Neutrophil (primary cell): ENCODE results near the gene DIP2A.

Experiments used
- H3K27ac ChIP-seq: fragments of 200-600 bp; sonication (generic); 2 replicates; pipeline ENCODE4 v1.5.1; 2016; ENCODE audit warnings: mild to moderate bottlenecking, moderate library complexity
- H3K27me3 ChIP-seq: fragments of 200-600 bp; sonication (generic); 2 replicates; pipeline ENCODE4 v1.6.0; 2016; ENCODE audit warnings: mild to moderate bottlenecking
- H3K36me3 ChIP-seq: fragments of 200-600 bp; sonication (generic); 2 replicates; pipeline ENCODE4 v1.5.1; 2017
- H3K4me1 ChIP-seq, 2 experiments: fragments of 200-600 bp in 1 of 2; sonication (generic) in 1 of 2; 1 replicate in 1 of 2; 2 replicates in 1 of 2; pipeline versions ENCODE4 v1.5.1 to v1.6.1; 2013 to 2016; ENCODE audit warnings: low read depth in 1 of 2, low read length in 1 of 2, mild to moderate bottlenecking in 1 of 2, moderate library complexity in 1 of 2; ENCODE audit not compliant: control insufficient read depth in 1 of 2, insufficient read depth in 1 of 2
- H3K4me3 ChIP-seq, 2 experiments: fragments of 200-600 bp in 1 of 2; sonication (generic) in 1 of 2; 1 replicate in 1 of 2; 2 replicates in 1 of 2; pipeline ENCODE4 v1.5.1; 2013 to 2016; ENCODE audit warnings: low read depth in 1 of 2, low read length in 1 of 2, mild to moderate bottlenecking in 1 of 2, moderate library complexity in 1 of 2
- H3K9me3 ChIP-seq: fragments of 200-600 bp; sonication (generic); 2 replicates; pipeline ENCODE4 v1.5.1; 2016
- TF ChIP-seq, protein P1 (sequence below): fragments of 200-600 bp; sonication (generic); IDR thresholded peaks from 2 replicates; pipeline ENCODE4 v1.5.1; 2016; ENCODE audit warnings: antibody characterized with exemption

DIP2A gene

DNA sequence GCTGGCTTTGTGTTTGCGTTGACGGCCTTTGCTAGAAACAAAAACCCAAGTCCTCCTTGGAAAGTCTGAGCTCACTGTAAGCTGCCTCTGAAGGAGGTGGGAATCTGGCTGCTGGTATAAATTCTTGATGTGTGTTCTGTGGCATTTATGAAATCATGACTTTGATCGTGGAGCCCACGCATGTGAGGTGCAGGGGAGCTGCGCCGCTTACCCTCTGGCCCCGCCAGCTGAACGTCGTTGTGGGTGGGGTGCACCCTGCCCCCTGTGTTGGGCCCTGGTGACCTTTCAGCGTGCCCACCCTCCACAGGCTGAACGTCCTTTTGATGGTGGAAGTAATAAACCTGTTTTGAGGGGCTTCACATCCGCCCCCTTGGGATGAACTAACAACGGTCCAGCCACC, 21.2 kb upstream of the DIP2A start:
- peaks cover 76% of the 10 kb centered on the region for H3K36me3 ChIP-seq
- no peak overlapping the region for H3K4me3 ChIP-seq
- H3K9me3 ChIP-seq, result no peaks in the 10 kb centered on the region
- no peaks in the 10 kb centered on the region for H3K4me1 ChIP-seq
- H3K27me3 ChIP-seq, result no peaks in the 10 kb centered on the region
- no peak overlapping the region for H3K27ac ChIP-seq
- TF ChIP-seq, protein P1, sequence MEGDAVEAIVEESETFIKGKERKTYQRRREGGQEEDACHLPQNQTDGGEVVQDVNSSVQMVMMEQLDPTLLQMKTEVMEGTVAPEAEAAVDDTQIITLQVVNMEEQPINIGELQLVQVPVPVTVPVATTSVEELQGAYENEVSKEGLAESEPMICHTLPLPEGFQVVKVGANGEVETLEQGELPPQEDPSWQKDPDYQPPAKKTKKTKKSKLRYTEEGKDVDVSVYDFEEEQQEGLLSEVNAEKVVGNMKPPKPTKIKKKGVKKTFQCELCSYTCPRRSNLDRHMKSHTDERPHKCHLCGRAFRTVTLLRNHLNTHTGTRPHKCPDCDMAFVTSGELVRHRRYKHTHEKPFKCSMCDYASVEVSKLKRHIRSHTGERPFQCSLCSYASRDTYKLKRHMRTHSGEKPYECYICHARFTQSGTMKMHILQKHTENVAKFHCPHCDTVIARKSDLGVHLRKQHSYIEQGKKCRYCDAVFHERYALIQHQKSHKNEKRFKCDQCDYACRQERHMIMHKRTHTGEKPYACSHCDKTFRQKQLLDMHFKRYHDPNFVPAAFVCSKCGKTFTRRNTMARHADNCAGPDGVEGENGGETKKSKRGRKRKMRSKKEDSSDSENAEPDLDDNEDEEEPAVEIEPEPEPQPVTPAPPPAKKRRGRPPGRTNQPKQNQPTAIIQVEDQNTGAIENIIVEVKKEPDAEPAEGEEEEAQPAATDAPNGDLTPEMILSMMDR, result no peak

DNA sequence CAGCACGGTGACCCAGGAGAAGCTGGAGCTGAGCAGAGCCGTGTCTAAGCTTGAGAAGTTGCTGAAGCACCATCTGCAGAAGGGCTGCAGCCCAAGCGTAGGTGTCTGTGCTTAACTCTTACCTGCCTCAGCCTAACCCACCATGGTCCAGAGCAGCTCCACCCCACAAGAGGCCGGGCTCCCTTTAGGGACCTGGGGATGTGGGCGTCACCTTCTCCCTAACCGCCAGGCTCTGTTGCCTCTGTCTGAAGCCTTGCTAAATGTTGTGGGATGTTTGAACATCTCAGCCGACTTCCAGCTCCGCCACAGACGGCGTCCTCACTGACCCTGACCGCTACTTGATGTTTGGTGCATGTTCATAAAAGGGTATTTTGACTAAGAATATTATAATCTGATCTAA, 20.4 kb upstream of the DIP2A start:
- TF ChIP-seq, protein P1, result no peak
- H3K27ac ChIP-seq, result no peak overlapping the region
- peaks cover 82% of the 10 kb centered on the region for H3K36me3 ChIP-seq
- no peaks in the 10 kb centered on the region for H3K4me1 ChIP-seq
- no peaks in the 10 kb centered on the region for H3K9me3 ChIP-seq
- H3K4me3 ChIP-seq, result no peak overlapping the region
- H3K27me3 ChIP-seq, result no peaks in the 10 kb centered on the region

DNA sequence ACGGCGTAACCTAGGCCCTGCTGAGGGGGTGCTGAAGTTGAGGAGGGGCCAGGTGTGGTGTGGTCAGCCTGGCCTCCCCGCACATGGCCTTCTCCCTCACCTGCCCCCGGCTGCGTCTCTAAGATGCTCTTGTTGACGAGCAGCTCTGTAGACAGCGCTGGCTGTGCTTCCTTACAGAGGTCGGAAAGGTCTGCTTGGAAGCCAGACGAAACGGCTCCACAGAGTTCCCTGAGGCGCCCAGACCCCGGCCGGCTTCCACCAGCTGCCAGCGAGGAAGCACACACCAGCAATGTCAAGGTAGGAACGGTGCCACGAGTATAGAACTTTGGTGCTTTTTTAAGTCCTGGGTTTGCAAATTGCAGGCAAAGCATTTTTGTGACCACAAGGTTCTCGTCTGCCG, 18.8 kb upstream of the DIP2A start:
- H3K4me1 ChIP-seq, result no peaks in the 10 kb centered on the region
- TF ChIP-seq, protein P1, result no peak

DNA sequence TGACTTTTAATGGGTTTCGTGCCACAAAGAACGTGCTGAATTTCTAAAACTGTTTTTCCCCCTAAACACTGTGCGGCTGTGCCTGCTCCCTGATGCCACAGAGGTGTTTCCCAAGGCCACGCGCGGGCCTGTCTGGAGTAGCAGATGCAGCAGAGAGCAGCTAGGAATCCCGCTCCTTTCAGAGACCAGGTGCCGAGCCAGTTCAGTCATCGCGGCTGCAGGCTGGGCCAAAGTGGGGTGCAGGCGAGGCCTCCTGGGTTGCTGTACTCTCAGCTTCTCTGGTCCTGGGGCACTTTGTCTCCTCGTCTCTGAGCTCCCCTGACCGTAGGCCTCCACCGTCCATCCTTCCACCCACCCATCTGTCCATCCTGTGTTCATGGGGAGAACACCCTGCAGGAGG, 17.4 kb upstream of the DIP2A start:
- Histone ChIP-seq H3K27ac (no peak overlapping the region), H3K9me3 (no peaks in the 10 kb centered on the region), H3K4me1 (no peaks in the 10 kb centered on the region), H3K27me3 (no peaks in the 10 kb centered on the region), H3K4me3 (no peak overlapping the region), H3K36me3 (peaks cover 81% of the 10 kb centered on the region)
- TF ChIP-seq, protein P1, result no peak

More for the DNA sequence above, 18.8 kb upstream of the DIP2A start:
- H3K36me3 ChIP-seq, result peaks cover 86% of the 10 kb centered on the region
- H3K27ac ChIP-seq, result no peak overlapping the region
- H3K9me3 ChIP-seq, result no peaks in the 10 kb centered on the region
- no peak overlapping the region for H3K4me3 ChIP-seq
- no peaks in the 10 kb centered on the region for H3K27me3 ChIP-seq

DNA sequence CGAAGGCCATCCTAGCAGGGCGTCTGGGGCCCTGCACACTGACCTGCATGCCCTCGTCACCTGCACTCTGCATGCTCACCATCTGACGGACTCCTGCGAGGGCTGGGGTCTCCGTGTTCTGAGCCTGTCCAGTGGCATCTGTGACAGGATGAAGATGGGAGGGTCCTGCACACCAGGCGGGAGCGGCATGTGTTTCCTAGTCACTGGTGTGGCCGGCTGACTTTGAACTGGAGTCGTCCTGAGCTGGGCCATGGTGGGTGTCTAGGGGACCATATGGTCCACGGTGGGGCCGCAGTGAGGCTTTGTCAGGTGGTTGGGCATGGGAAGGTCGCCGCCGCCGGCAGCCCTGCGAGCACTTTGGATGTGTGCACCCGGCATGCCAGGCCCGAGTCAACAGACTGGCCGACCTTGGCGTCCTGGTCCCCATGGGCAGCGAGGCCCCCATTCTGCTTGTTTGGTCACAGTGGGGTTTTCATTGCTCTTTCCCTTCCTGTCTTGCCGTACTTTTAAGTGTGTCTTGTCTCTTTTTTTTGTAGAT, 16.7 kb upstream of the DIP2A start:
- Histone ChIP-seq H3K4me1 (no peaks in the 10 kb centered on the region), H3K27ac (no peak overlapping the region), H3K27me3 (no peaks in the 10 kb centered on the region), H3K9me3 (no peaks in the 10 kb centered on the region), H3K4me3 (no peak overlapping the region), H3K36me3 (peaks cover 74% of the 10 kb centered on the region)
- TF ChIP-seq, protein P1, result no peak

DNA sequence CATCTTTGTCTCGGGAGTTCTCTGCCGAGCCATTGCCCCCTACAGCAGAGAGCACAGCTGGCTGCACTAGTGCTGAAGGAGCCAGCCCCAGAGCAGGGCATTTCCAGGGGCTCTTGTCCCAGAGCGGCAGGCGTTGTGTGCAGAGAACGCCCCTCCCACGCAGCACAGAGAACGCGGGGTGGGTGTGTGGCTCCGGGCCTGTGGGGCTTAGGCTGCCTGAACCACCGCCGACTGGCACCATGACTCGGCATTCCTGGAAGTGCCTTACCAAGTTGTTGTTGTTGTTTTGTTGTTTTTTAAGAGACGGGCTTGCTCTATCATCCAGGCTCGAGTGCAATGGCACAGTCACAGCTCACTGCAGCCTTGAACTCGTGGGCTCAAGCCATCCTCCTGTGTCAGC, 15.8 kb upstream of the DIP2A start:
- peaks cover 65% of the 10 kb centered on the region for H3K36me3 ChIP-seq
- no peak overlapping the region for H3K27ac ChIP-seq
- H3K4me3 ChIP-seq, result no peak overlapping the region
- no peaks in the 10 kb centered on the region for H3K27me3 ChIP-seq
- H3K4me1 ChIP-seq, result no peaks in the 10 kb centered on the region
- TF ChIP-seq, protein P1, result no peak
- H3K9me3 ChIP-seq, result no peaks in the 10 kb centered on the region
